Nephron (organoid): ENCODE measurements around the gene SP140.

Source experiments
- H3K27ac Mint-ChIP-seq, 3 experiments: 2 replicates each; pipeline ENCODE4 v1.8.0; 2020; ENCODE audit warnings: mixed read lengths in 3 of 3, mild to moderate bottlenecking in 2 of 3, moderate library complexity in 1 of 3
- H3K27me3 Mint-ChIP-seq: 2 replicates; pipeline ENCODE4 v1.8.0; 2021; ENCODE audit warnings: low read depth, mild to moderate bottlenecking, moderate library complexity, mixed read lengths
- H3K36me3 Mint-ChIP-seq: 2 replicates; pipeline ENCODE4 v1.8.0; 2020; ENCODE audit warnings: low read depth, mixed read lengths
- H3K4me1 Mint-ChIP-seq: 2 replicates; pipeline ENCODE4 v1.8.0; 2020; ENCODE audit warnings: mixed read lengths
- H3K4me3 Mint-ChIP-seq, 3 experiments: 2 replicates each; pipeline ENCODE4 v1.8.0; 2020; ENCODE audit warnings: mild to moderate bottlenecking in 3 of 3, mixed read lengths in 3 of 3, moderate library complexity in 2 of 3
- H3K9me3 Mint-ChIP-seq: 2 replicates; pipeline ENCODE4 v1.8.0; 2020; ENCODE audit warnings: mixed read lengths
- CTCF ChIP-seq, 3 experiments: fragments of 200-600 bp; sonication (generic); IDR thresholded peaks; one replicate each; pipeline ENCODE4 v1.5.0; 2021; ENCODE audit warnings: antibody characterized with exemption in 3 of 3; ENCODE audit not compliant: unreplicated experiment in 3 of 3

The SP140 gene

DNA sequence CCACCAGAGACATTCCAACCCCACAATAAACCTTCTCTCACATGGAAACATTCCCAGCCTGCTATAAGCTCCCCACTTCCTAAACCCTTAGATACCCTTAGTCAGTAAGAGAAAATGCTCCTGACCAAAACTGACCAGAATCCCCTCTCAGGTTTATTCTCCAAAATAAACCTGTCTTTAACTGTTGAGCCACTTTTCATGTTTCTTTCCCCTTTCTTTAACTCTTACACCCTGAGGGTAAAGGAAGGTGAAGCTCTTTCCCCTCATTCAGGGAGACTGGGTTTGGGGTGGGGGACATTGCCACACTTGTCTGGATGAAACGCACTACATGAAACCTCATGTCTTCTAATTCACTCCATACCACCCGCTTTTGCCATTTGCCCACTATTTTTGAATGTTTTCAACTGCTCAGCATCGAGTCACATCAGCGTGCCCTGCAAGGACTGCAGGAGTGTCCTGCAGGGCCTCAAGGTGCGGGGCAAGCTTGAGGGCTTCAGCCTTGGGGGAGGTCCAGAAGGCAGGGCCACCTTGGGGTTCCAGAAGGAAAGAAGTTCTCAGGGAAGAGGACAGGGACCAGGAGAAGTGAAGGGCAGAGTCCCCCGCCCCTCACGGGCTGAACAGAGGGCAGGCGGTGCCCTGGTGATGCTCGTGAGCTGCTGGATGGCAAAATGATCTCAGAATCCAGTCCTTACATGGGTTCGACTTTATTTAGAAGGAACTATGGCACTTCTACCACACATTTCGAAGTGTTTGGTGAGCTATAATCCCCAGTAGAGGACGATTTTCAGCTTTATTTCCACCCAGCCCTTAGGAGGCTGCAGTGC lies 97.2 kb downstream of the SP140 start:
- Mint-ChIP-seq H3K4me1 (peaks cover 9% of the 10 kb centered on the region), H3K36me3 (no peaks in the 10 kb centered on the region), H3K9me3 (peaks cover 24% of the 10 kb centered on the region), H3K4me3 (no peak overlapping the region), H3K27me3 (peaks cover 10% of the 10 kb centered on the region), H3K27ac (no peak overlapping the region)
- TF ChIP-seq CTCF (IDR thresholded peaks at IDR 0.05; ENCODE audit: unreplicated experiment in 3 of 3) = no peak

DNA sequence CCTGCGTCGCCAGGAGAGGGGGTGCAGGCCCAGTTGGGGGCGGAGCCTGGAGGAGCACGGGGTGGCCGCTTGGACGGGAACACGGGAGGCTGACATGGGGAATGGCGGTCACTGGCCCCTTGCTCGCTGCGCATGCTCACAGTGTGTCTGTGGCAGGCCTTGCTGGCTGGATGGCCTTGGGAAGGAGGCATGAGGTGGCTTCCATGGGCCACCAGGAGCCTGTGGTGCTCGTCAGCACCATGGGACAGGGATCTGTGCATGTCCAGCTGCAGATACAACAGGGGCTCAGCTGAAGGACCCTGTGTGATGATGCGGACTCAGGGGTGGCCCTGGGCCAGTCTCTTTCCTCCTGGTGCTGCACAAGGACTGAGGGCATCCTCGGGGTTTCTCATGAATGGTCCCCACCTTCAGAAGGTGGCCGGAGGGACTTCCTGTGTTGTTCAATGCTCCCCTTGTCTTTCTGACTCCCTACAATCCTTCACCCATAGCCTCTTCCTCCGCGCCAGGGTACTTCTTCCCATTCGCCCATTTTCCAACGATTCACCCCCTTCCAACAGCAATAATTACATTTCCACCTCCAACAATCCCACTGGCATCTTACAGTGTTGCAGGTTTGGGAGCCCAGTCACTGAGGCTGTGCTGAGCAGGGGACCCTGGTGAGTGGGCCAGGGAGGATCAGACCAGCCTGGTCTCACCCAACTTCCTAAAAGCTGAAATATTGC lies 98.0 kb downstream of the SP140 start:
- no peak overlapping the region for H3K27ac Mint-ChIP-seq
- H3K9me3 Mint-ChIP-seq = peaks cover 24% of the 10 kb centered on the region
- H3K36me3 Mint-ChIP-seq = no peaks in the 10 kb centered on the region
- H3K4me3 Mint-ChIP-seq = no peak overlapping the region
- peaks cover 9% of the 10 kb centered on the region for H3K27me3 Mint-ChIP-seq
- TF ChIP-seq CTCF (IDR thresholded peaks at IDR 0.05; ENCODE audit: unreplicated experiment in 3 of 3) = no peak
- peaks cover 9% of the 10 kb centered on the region for H3K4me1 Mint-ChIP-seq

DNA sequence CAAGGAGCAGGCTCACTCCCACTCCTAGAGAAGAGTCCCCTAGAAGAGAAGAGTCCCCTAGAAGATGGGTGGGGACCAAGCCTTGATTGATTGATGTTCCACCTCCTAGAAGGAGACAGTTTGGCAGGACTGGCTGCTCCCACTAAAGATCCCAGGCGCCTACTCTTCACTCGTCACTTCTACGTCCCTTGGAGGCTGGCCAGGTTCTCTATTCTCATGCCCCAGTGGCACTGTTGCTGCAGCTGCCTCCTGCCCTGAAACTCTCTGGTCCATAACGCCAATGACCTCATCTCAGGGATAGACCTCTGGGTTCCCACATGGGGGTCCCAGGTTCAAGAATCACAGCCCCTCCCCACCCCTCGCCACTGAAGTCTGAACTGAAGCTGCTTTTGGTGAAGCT lies 99.0 kb downstream of the SP140 start:
- H3K36me3 Mint-ChIP-seq = no peaks in the 10 kb centered on the region
- no peak overlapping the region for H3K27ac Mint-ChIP-seq
- H3K4me3 Mint-ChIP-seq = no peak overlapping the region
- H3K4me1 Mint-ChIP-seq = peaks cover 9% of the 10 kb centered on the region
- TF ChIP-seq CTCF (IDR thresholded peaks at IDR 0.05; ENCODE audit: unreplicated experiment in 3 of 3) = no peak
- H3K9me3 Mint-ChIP-seq = peaks cover 24% of the 10 kb centered on the region
- peaks cover 9% of the 10 kb centered on the region for H3K27me3 Mint-ChIP-seq

GRCh38 chr2:230325316-230326243 lies 100.0 kb downstream of the SP140 start:
- Mint-ChIP-seq H3K36me3 (no peaks in the 10 kb centered on the region), H3K27me3 (peaks cover 9% of the 10 kb centered on the region), H3K4me1 (peaks cover 14% of the 10 kb centered on the region), H3K27ac (no peak overlapping the region), H3K9me3 (peaks cover 21% of the 10 kb centered on the region), H3K4me3 (no peak overlapping the region)
- no peak for TF ChIP-seq CTCF (IDR thresholded peaks at IDR 0.05; ENCODE audit: unreplicated experiment in 3 of 3)

DNA sequence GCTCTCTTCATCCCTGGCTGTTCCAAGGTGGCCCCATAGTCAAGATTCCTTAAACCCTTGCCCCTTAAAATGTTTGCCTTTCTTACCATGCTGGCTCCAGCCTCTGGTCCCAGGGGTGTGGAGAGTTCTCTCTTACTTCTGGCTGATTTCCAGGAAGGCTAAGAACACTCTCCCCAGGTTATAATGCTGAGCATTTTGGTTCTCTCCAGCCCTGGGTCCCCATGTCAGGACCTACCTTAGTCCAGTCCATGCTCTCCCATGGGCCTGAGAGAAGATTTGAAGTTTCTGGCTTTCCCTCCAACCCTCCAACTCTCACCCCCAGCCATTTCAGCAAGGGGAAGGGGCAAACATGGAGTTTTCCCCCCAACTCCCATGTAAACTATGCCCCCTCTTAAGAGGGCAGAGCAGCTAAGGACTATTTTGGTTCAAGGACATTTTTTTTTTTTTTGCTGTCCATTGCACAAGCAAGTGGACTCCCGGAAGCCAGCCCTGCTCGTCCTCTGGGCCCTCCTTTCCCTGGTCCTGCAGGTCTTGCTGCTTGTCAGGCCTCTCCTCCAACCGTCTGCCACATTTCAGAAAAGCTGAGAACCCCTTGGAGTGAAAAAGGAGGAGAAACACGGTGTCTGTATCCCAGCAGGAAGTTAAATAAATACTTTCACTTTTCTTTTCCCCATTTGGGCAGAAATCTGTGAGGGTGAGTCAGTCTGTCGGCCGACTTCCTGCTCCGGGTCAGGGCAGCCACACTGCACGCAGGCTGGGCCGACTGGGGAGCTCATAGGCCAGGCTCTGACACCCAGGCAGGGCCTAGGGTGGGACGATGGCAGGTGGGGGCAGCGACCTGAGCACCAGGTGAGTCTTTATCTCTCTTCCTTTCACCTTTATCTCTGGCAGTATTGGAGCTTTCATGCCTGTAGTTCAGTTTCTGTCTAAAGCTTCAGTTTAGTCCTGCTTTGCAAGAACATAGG lies 101.2 kb downstream of the SP140 start, which contains the start of gene SP140L:
Gene SP140L, plus strand, starts transcription at position 741 of the 965 bp plus-strand sequence. Its CDS starts 77 bp downstream, at position 818.
- Mint-ChIP-seq H3K27me3 (peaks cover 9% of the 10 kb centered on the region), H3K4me3 (peak within 1 kb of the TSS; percentile 12 to 80 (median 59)), H3K9me3 (peaks cover 14% of the 10 kb centered on the region), H3K36me3 (no peaks in the 10 kb centered on the region), H3K4me1 (peaks cover 17% of the 10 kb centered on the region), H3K27ac (peak within 1 kb of the TSS; percentile 61 to 94 (median 84))
- no peak for TF ChIP-seq CTCF (IDR thresholded peaks at IDR 0.05; ENCODE audit: unreplicated experiment in 3 of 3)
